ENCODE results near the gene TSSK6.
A peak's percentile ranks its signal among the peaks of the same experiment; 100 is the strongest.

TSSK6 gene

GRCh38 chr19:19505669-19506326, 9.6 kb downstream of the TSSK6 start:
- no peak for DNase-seq (ENCODE audit: low spot score)

GRCh38 chr19:19504754-19505668, 10.3 kb downstream of the TSSK6 start:
- no peak for DNase-seq (ENCODE audit: low spot score)

DNA sequence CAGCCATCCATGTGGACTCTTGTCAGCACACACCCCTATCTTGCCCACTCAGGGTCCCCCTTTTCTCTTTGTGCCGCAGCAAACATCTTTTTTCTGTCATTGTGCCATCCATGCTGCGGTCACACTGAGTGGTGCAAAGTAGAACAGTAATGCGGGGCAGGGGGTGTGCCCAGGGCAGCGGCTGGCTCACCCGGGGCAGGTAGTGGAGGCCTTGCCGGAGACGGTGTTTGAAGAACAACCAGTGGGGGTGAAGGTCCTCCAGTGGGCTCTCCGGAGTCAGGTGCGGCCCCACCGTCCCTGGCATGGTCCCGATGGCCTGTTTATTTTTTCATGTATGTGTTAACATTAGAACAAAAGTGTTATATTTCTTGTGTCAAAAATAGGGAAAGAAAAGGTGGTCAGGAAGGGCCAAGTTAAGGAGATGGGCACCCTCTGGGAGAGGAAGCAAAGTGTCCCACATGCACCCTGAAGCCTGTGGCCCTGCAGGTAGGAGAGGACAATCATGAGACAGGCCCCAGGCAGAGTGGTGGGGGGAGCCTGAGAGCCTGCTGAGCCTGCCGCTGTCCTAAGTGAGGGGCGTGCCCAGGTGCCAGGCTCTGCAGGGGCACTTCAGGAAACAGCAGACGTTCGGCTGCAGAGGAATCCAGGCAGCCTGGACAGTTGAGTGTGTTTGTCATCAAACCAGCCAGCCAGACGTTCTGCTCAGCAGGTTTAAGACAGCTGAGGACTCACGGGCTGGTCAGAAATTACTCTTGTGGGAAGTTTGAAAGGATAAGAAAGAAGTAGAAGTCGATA, 12.3 kb downstream of the TSSK6 start:
- DNase-seq (ENCODE audit: low spot score) = no peak

- DNase-seq (ENCODE audit: low spot score) = no peak
Measured at GRCh38 chr19:19502281-19502680, 13.1 kb downstream of the TSSK6 start.

DNA sequence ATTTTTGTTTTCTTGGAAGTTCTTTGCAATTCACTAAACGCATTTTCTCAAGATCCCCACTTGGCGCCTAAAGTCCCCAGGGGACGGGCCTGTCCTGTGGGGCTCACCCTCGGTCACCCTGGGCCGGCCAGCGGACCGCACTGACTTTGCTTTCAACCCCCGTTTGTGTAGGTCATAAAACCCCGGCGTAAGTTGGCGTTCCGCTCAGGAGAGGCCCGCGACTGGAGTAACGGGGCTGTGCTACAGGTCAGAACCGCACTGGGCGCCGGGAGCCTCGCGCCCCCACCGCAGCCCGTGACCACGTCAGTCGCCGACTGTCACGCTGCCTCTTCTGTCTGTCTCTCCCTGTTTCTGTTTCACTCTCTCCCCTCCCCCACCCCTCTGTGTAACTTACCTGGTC, 13.6 kb downstream of the TSSK6 start:
- no peak for DNase-seq (ENCODE audit: low spot score)

DNA sequence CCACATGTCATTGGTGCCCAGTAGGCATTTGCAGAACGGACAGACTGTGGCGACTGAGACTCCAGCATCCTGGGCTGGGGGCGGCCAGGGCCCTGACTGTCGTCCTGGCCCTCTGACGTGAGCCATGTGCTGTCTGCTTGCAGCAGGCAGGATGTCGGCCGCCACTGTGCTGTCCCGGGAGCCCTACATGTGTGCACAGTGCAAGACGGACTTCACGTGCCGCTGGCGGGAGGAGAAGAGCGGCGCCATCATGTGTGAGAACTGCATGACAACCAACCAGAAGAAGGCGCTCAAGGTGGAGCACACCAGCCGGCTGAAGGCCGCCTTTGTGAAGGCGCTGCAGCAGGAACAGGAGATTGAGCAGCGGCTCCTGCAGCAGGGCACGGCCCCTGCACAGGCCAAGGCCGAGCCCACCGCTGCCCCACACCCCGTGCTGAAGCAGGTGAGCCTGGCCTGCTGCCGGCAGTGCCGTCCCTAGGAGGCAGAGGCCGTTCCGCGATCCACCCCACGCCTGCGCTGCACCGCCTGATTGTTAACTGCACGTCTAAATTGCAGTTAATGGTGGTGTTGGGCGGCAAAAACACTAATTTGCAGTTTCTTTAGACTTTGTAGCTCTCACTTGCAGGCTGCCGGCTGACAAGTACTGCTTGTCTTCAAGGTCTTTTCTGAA, 14.2 kb downstream of the TSSK6 start:
- DNase-seq (ENCODE audit: low spot score) = no peak

- no peak for DNase-seq (ENCODE audit: low spot score)
Measured at GRCh38 chr19:19499272-19499995, 15.9 kb downstream of the TSSK6 start.

GRCh38 chr19:19498255-19498991, 16.9 kb downstream of the TSSK6 start:
- no peak for DNase-seq (ENCODE audit: low spot score)

- DNase-seq (ENCODE audit: low spot score) = no peak
Measured at GRCh38 chr19:19495614-19496603, 19.4 kb downstream of the TSSK6 start.

GRCh38 chr19:19493841-19494546, 21.4 kb downstream of the TSSK6 start:
- no peak for DNase-seq (ENCODE audit: low spot score)

DNA sequence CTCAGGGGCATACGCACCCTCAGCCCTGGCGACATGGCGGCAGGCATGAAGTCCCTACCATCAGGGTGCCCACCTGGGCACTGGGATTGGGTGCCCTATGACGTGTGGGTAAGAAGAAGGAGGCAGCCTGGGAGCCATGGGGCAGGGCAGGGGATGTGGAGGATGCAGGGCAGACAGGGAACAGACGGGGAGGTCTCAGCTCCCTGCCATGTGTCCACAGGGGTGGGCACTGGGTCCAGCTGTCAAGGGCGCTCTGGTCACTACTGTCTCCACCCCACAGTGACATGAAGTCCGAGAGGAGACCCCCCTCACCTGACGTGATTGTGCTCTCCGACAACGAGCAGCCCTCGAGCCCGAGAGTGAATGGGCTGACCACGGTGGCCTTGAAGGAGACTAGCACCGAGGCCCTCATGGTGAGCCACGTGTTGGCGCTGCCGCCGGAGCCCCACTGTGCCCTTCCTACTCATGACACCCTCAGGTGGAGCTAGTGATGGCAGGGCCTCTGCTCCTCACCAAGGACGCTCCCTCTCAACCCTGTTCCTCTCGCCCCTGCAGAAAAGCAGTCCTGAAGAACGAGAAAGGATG, 23.2 kb downstream of the TSSK6 start:
- DNase-seq (ENCODE audit: low spot score) = no peak

GRCh38 chr19:19491321-19492025, 23.9 kb downstream of the TSSK6 start:
- no peak for DNase-seq (ENCODE audit: low spot score)

- peak; percentile 87 for DNase-seq (ENCODE audit: low spot score)
Measured at GRCh38 chr19:19490214-19490968, 25.0 kb downstream of the TSSK6 start.

DNA sequence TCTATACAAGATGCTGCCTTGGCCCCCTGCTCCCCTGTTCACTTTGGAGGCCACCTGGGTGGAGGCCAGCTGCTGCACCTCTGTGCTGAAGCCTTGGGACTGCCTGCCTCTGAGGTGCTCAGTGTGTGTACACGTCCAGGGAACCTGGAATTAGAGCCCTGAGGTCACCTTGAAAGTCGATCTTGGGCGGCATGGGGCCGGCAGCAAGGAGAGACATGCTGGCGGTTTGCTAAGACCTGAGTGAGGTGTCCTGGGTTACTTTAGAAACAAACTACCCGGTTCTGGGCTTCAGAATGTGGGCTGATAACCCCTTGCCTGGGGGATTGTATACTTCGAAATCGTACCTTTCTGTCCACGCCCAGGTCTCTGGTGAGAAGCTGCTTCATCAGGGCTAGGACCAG, 25.5 kb downstream of the TSSK6 start:
- no peak for DNase-seq (ENCODE audit: low spot score)

- peak; percentile 93 for DNase-seq (ENCODE audit: low spot score)
Measured at GRCh38 chr19:19488875-19489690, 26.3 kb downstream of the TSSK6 start.

All from AG20443 (cell line).